HG03565 (cell line): Measurements from ENCODE around the gene WNT7A.

Source experiments
- ATAC-seq: cut with Tn5 transposase; IDR thresholded peaks from one replicate; pipeline ENCODE4 v1.9.1; 2021; ENCODE audit warnings: mild to moderate bottlenecking, moderate library complexity; ENCODE audit not compliant: unreplicated experiment

Gene WNT7A

DNA sequence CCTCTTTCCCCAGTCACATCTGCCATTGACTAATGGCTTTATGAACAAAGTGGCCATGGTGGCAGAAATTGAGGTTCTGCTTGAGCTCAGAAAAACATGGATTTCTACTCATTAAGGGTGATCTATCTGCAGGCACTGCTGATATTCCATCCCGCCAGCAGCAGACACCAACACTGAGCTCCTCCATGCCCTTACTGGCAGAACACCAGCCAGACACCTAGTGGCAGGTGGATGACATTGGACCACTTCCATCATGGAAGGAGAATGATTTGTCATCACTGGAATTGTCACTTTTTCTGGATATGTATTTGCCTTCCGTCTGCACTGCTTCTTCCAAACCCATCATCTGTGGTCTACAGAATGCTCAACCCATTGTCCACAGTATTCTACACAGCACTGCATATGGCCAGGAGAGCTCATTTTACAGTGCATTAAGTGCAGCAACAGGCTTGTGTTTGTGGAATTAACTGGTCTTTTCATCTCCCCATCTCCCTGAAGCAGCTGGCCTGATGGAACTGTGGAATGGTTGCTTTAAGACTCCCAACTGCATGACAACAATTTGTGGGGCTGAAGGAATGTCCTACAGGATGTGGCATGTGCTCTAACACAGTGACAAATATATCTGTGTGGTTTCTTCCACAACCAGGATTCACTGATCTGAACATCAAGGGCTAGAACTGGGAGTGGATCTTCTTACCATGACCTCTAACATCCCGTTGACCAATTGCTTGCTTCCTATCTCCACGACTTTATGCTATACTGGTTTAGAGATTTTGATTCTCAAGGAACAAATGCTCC, 103.4 kb downstream of the WNT7A start:
- no peak for ATAC-seq

DNA sequence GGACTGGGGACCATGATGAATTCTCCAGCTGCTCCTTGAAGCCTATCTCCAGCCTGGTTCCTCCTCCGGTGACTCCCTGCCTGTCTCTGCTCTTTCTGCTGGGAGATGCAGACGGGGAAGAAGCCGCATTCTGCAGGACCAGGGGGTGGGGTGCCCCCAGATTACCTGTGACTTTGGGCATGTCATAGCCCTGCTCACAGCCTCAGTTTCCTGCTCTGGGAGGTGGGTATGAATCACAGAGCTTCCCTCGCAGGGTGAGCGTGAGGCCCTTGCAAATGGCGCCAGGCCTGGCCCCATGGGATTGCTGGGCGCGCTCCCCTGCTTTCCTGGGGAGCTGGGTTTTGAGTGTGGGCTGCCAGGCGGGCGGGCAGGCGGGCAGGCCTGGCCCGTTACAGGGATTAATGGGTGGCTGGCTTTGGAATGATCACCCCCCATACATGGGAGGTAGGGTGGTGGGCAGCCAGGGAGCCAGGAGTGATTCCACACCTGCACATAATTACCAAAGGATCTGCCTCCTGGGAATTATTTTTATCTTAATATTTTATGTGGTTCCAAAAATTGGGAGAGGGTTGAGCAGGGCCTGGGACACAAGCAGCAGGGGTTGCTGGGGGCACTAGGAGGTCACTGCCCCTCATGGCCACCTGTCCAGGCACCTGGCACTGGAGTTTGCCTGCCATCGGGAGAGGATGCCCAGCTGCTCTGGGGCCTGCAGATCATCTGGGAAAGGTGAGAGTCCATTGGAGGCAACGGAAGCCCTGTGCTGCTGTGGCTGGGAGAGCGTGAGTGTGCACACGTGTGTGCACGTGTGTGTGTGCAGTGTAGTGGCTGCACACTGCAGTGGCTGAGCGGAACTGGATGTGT, 106.8 kb downstream of the WNT7A start:
- ATAC-seq, result no peak

DNA sequence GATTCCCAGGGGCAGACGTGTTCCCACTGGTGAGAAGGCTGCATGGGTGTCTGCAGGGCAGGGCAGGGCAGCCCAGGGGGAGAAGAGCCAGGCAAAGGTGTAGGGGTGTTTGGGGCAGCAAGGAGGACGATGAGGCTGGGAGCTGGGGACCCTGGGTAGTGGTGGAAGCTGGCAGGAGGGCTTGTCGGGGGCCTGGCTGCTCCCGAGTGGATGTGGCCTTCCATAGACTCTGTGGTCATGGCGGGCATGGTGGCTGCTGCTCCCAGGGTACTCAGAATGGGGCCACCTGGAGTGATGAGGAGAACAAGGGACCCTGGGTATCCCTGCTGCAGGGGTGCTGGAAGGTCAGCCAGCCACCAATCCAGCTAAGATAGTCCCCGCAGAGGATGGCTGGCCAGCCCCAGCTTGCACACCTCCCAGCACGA, 107.5 kb downstream of the WNT7A start:
- no peak for ATAC-seq

DNA sequence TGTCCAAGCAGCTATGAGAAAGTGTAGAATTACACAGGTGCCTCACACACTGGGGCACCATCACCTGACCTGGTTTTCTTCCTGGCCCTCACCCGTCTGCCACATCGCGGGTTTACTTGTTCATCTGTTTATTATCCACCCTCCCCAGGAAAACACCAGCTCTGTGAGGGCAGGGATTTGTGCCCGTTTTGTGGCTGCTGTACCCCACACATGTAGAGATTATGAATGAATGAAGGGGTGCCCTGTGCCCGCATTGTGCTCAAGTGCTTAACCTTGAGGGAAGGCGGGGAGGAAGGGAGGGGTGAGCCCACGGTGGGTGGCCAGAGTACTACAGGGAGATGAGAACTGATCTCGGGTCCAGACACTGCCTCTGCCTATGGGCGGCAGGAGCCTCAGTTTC, 108.4 kb downstream of the WNT7A start:
- no peak for ATAC-seq

DNA sequence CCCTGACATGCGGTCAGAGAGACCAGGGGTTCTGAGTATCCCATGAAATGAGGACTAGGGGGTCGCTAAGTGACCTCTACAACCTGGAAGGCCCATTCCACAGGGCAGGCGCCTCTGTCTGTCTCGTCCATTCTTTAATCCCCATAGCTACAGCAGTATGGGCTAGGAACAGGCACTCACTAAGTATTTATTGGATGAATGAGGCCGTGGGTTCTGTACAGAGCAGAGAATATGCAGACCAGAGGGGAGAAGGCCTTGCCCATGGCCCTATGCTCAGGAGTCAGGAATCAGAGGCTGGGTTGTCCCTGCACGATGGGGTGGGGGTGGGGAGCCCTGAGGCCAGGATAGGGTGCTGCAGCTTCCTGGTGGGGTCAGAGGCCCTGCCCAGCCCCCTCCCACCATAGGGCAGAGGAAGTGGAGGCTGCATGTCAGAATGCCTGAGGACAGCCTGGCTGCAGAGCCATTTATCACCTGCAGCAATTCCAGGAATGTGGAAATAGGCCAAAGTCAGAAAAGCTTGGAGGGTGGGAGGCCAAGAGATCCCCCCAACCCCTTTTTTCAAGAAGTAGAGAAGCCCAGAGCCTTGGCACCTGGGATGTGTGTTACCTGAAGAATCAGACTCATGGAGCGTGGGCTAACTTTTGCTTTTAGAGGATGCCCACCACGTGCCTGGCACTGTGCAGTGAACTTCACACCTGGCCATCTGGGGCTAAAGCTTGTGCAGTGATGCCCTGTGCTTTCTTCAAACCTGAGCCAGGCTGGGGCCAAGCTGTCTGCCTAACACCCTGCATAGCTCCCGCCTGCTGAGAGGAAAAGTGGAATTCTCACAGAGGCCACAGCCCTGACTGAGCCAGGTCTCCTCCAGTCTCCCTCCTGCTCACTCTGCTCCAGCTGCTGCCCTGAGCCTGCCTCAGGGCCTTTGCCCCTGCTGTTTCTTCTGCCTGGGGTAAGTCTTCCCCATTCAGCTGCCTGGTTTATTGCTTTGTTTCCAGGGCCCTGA, 109.4 kb downstream of the WNT7A start:
- ATAC-seq, result no peak

DNA sequence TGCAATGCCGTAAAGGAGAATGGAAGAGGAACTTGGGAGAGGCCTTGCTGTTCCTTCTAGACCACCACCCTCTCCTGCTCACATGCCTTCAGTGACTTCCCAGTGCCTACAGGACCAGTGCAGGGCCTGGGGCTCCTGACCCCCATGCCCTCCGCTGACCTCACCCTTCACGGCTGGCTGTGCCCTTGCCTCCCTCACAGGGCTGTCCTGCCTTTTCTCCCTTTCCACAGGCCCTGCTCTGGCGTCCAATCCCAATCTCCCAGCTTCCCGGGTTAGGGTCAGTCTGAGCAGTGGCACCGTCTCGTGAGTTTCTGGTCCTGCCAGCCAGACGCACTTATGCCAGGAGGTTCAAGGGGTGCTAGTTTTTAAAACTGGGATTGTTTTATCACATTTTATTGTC, 110.4 kb downstream of the WNT7A start:
- ATAC-seq, result no peak

DNA sequence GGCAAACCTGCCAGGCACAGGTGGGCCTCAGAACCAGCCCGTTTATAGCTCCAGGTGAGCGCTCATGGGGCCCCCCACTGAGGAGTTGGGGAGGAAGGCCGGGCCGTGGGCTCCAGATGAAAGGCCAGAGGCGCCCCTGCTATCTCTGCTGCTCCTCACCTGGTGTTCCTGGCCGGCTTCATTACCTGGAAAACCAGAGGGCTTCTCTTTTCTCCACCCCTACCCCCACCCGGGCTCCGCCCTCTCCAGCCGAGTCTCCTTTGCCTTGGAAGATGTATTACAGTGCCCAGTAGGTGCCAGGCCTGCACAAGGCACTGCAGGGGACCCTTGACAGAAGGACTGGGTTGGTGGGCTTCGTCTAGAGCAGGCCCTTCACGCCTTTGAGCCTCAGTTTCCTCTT, 111.4 kb downstream of the WNT7A start:
- ATAC-seq, result no peak

DNA sequence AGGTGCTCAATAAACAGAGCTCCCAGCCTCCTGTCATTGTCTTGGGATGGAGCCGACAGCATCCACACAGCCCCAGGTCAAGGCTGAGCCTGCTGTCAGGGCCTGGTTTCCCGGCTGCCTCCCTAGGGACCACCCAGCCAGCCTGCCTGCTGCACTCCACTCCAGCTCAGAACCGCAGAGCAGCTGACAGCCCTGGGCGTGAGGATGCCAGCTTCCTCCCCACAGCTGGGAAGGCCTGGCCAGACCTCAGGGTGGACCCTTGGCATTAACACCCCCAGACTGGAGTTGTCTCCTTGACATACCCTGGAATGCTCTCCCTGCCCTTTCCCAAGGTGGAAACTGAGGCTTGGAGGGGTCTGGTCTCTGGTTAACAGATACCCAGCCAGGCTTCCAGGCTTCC, 112.0 kb downstream of the WNT7A start:
- ATAC-seq, result no peak

DNA sequence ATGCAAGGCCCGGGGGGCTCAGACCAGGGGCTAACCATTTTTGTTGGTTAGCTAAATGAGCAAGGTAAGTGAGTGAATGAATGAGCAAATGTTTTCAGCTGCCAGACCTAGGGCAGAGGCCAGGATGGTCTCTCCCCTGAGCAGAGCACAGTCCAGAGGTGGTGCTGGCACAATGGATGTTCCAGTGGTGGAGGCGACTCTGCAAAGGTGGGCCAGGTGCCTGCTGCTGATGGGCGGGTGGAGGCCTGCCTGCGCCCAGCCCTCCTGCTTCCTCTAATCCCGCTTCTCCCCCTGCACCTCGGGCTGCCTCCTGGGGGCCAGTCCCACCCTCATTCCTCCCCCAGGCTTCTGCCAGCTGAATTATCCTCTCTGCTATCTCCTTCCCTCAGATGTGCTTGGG, 112.8 kb downstream of the WNT7A start:
- ATAC-seq, result no peak
